Heart left ventricle (tissue), 13 donors: ENCODE measurements around the gene EYS.

Source experiments
- POLR2A ChIP-seq, 2 donors: fragments of 450-650 bp; IDR thresholded peaks; one replicate each; pipeline ENCODE4 v1.6.1; 2017; ENCODE audit warnings: antibody characterized with exemption in 2 of 2, mild to moderate bottlenecking in 2 of 2, moderate library complexity in 2 of 2
- TF ChIP-seq, protein P1 (sequence below), 12 donors: fragments of 200-600 bp; sonication (generic) in 4 of 12; IDR thresholded peaks; one replicate each; pipeline versions ENCODE4 v1.5.0 to v1.8.0; 2018 to 2022; ENCODE audit warnings: antibody characterized with exemption in 12 of 12, mild to moderate bottlenecking in 5 of 12
- donor health status: ischemic (EF 13 %, LVEDD 7.1; RV severe dilation, severe dysfunction).
- donor health status: DM: no; HTN: yes; CAD: no.
- donor health status: DM: no; HTN: no; CAD: no.
- donor health status: ischemic (EF 25% LVEDD 6.9; RV normal size, moderate dysfunction).
- donor health status: ischemic (EF 25% LVEDD 5.7; RV mildly dilated, moderate dysfunction).
- donor health status: ischemic (EF 35%, LVEDD 5.7; RV mildly dilated, moderate dysfunction).
- donor health status: nonischemic (EF 11% LVEDD 7.7; RV severe dilation, severe dysfunction).
- donor health status: DM: yes; HTN: yes; CAD: no.
- donor health status: PGD.
- donor health status: ischemic (EF 29% LVEDD 5.4; RV normal size, mild dysfunction).
- donor health status: nonischemic (EF 23%, LVEDD 6.1; RV moderate dilation, normal function).

DNA sequence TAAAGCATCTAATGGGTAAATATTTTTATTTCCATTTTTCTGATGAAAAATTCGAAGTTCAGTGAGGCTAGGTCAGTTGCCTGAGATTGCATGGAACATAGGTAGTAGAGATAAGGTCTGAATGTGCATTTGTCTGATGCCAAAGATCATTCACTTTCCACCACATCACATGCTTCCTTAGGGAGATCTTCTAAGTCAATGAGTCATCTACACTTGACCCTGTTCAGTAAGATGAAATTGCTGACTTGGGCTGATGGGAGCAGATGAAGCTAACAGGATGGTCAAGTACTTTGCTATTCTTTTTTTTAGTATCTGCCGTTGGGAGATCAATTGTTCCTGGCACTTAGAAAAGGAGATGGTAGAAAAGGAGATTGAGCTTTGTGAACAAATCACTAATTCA is 1560.2 kb downstream of the EYS start:
- TF ChIP-seq, protein P1, sequence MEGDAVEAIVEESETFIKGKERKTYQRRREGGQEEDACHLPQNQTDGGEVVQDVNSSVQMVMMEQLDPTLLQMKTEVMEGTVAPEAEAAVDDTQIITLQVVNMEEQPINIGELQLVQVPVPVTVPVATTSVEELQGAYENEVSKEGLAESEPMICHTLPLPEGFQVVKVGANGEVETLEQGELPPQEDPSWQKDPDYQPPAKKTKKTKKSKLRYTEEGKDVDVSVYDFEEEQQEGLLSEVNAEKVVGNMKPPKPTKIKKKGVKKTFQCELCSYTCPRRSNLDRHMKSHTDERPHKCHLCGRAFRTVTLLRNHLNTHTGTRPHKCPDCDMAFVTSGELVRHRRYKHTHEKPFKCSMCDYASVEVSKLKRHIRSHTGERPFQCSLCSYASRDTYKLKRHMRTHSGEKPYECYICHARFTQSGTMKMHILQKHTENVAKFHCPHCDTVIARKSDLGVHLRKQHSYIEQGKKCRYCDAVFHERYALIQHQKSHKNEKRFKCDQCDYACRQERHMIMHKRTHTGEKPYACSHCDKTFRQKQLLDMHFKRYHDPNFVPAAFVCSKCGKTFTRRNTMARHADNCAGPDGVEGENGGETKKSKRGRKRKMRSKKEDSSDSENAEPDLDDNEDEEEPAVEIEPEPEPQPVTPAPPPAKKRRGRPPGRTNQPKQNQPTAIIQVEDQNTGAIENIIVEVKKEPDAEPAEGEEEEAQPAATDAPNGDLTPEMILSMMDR (IDR thresholded peaks at IDR 0.05): no peak
- TF ChIP-seq POLR2A (IDR thresholded peaks at IDR 0.05): no peak
